ENCODE results near the gene GNG2.

GRCh38 chr14:51950007-51950406 lies 89.6 kb downstream of the GNG2 start:
- TF ChIP-seq CTCF (IDR thresholded peaks at IDR 0.05; ENCODE audit: insufficient read depth, low read length, poor library complexity, severe bottlenecking), result no peak
- TF ChIP-seq EZH2phosphoT487 (conservative IDR thresholded peaks at IDR 0.05; ENCODE audit: low read length), result no peak
